ENCODE data around the gene ADAMTSL1.

The ADAMTSL1 gene

GRCh38 chr9:18606281-18606680, 132.3 kb downstream of the ADAMTSL1 start:
- DNase-seq (ENCODE audit: low read depth): no peak

- DNase-seq (ENCODE audit: low read depth): no peak
These were observed 132.9 kb downstream of the ADAMTSL1 start for GRCh38 chr9:18606846-18607245.

- no peak for DNase-seq (ENCODE audit: low read depth)
These were observed 134.4 kb downstream of the ADAMTSL1 start for GRCh38 chr9:18608371-18608770.

- DNase-seq (ENCODE audit: low read depth): no peak
These were observed 137.0 kb downstream of the ADAMTSL1 start for GRCh38 chr9:18610956-18611355.

GRCh38 chr9:18611971-18612370, 138.0 kb downstream of the ADAMTSL1 start:
- DNase-seq (ENCODE audit: low read depth): no peak

GRCh38 chr9:18614116-18614515, 140.2 kb downstream of the ADAMTSL1 start:
- no peak for DNase-seq (ENCODE audit: low read depth)

GRCh38 chr9:18614651-18615050, 140.7 kb downstream of the ADAMTSL1 start:
- DNase-seq (ENCODE audit: low read depth): no peak

- no peak for DNase-seq (ENCODE audit: low read depth)
These were observed 143.0 kb downstream of the ADAMTSL1 start for GRCh38 chr9:18616976-18617375.

GRCh38 chr9:18617759-18618158, 143.8 kb downstream of the ADAMTSL1 start:
- DNase-seq (ENCODE audit: low read depth): no peak

- no peak for DNase-seq (ENCODE audit: low read depth)
These were observed 144.9 kb downstream of the ADAMTSL1 start for GRCh38 chr9:18618862-18619261.

GRCh38 chr9:18622186-18622836, 148.4 kb downstream of the ADAMTSL1 start:
- no peak for DNase-seq (ENCODE audit: low read depth)

- DNase-seq (ENCODE audit: low read depth): no peak
These were observed 149.5 kb downstream of the ADAMTSL1 start for GRCh38 chr9:18623221-18624079.

GRCh38 chr9:18626046-18626698, 152.2 kb downstream of the ADAMTSL1 start:
- no peak for DNase-seq (ENCODE audit: low read depth)

- no peak for DNase-seq (ENCODE audit: low read depth)
These were observed 155.2 kb downstream of the ADAMTSL1 start for GRCh38 chr9:18629136-18629535.

GRCh38 chr9:18632632-18633403, 158.9 kb downstream of the ADAMTSL1 start:
- no peak for DNase-seq (ENCODE audit: low read depth)

- no peak for DNase-seq (ENCODE audit: low read depth)
These were observed 162.8 kb downstream of the ADAMTSL1 start for GRCh38 chr9:18636781-18637180.

GRCh38 chr9:18638371-18639249, 164.7 kb downstream of the ADAMTSL1 start:
- DNase-seq (ENCODE audit: low read depth): no peak

- no peak for DNase-seq (ENCODE audit: low read depth)
These were observed 166.0 kb downstream of the ADAMTSL1 start for GRCh38 chr9:18639911-18640310.

- DNase-seq (ENCODE audit: low read depth): no peak
These were observed 185.1 kb downstream of the ADAMTSL1 start for GRCh38 chr9:18658804-18659705.

GRCh38 chr9:18660001-18660400, 186.0 kb downstream of the ADAMTSL1 start:
- DNase-seq (ENCODE audit: low read depth): no peak
